K562 (cell line): ENCODE data around the gene MIDN.

Experiments used
- CAMTA2 ChIP-seq: fragments of 250-450 bp; sonication (Bioruptor Pico); conservative IDR thresholded peaks from 2 replicates; pipeline ENCODE4 v1.5.1; 2022
- CTCF ChIP-seq, 3 experiments: IDR thresholded peaks in 2 of 3; conservative IDR thresholded peaks in 1 of 3; 2 replicates each; pipeline ENCODE4 v1.5.1; 2011 to 2012; ENCODE audit warnings: low read length in 3 of 3, mild to moderate bottlenecking in 3 of 3, control low read depth in 2 of 3, improper control_type of control experiment in 1 of 3, inconsistent platforms in 1 of 3, low read depth in 1 of 3, mixed read lengths in 1 of 3, moderate library complexity in 1 of 3; ENCODE audit not compliant: insufficient read depth in 2 of 3
- MNT ChIP-seq, 2 experiments: fragments of 450-650 bp; conservative IDR thresholded peaks; 2 replicates each; pipeline ENCODE4 v1.6.1; 2017; ENCODE audit warnings: mild to moderate bottlenecking in 2 of 2, moderate library complexity in 2 of 2
- REST ChIP-seq, 2 experiments: fragments of 450-650 bp; formaldehyde crosslinking in 1 of 2; IDR thresholded peaks; 2 replicates each; pipeline versions ENCODE4 v1.4.0 to v1.6.1; 2014 to 2020; ENCODE audit warnings: mild to moderate bottlenecking in 2 of 2, borderline replicate concordance in 1 of 2, low read depth in 1 of 2
- SMARCE1 ChIP-seq: fragments of 450-650 bp; IDR thresholded peaks from 2 replicates; pipeline ENCODE4 v1.7.1; 2016; ENCODE audit warnings: mild to moderate bottlenecking
- SP1 ChIP-seq: sonication (generic); formaldehyde crosslinking; IDR thresholded peaks from 2 replicates; pipeline ENCODE4 v1.8.1; 2022; ENCODE audit warnings: mild to moderate bottlenecking, missing genetic modification reagents

GRCh38 chr19:1307755-1308303 lies 59.4 kb downstream of the MIDN start:
- TF ChIP-seq MNT (conservative IDR thresholded peaks at IDR 0.05): no peak
- no peak for TF ChIP-seq SMARCE1
- TF ChIP-seq CAMTA2: no peak
- TF ChIP-seq CTCF (IDR thresholded peaks at IDR 0.05 in 2 of 3, conservative IDR thresholded peaks at IDR 0.05 in 1 of 3; ENCODE audit: insufficient read depth in 2 of 3, low read depth in 1 of 3, low read length in 3 of 3): no peak
- TF ChIP-seq REST (IDR thresholded peaks at IDR 0.05; ENCODE audit: borderline replicate concordance): no peak
- no peak for TF ChIP-seq REST (CRISPR knock-in tag; IDR thresholded peaks at IDR 0.05; ENCODE audit: low read depth)
- TF ChIP-seq SP1 (CRISPR knock-in tag): no peak
